Stimulated activated CD8-positive, alpha-beta memory T cell treated with anti-CD3 and anti-CD28 coated beads, Interleukin-7, amount 100 ng/mL, for 1 hour (primary cell): ENCODE measurements around the gene SLC38A9.

Experiments
- DNase-seq, 2 donors: peaks; one replicate each; pipeline ENCODE4 v3.0.0-alpha.2; 2020; ENCODE audit warnings: low read depth in 2 of 2

The SLC38A9 gene

DNA sequence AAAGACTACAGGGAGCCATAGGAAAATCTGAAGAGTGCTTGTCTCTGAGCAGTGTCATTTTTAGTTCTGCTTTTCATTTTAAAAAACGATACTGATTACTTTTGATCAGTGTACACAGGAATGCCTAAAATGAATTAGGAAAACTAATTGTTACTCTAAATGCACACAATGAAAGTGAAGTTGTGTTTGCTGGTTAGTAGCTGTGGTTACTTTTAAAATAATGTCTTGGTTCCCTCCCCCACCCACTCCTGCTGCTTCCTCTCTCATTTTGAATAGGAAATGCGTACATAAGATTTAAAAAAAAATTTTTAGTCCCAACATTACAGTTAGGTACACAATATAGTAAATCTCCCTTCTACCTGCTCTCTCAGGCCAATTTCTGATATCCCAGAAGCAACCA is 129.9 kb downstream of the SLC38A9 start:
- DNase-seq, result no peak

DNA sequence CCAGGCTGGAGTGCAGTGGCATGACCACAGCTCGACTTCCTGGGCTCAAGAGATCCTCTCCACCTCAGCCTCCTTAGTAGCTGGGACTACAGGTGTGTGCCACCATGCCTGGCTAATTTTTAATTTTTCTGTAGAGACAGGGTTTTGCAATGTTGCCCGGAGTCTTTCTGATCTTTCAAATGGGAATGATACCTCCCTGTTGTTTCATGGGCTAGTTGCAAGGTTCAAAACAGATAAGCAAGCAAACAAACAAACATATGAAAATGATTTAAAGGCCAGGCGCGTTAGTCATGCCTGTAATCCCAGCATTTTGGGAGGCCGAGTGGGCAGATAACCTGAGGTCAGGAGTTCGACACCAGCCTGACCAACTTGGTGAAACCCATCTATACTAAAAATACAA is 132.1 kb downstream of the SLC38A9 start:
- no peak for DNase-seq

GRCh38 chr5:55578771-55579170 is 133.4 kb downstream of the SLC38A9 start:
- no peak for DNase-seq

- DNase-seq, result no peak
Observed at GRCh38 chr5:55577353-55578060, 134.6 kb downstream of the SLC38A9 start.

GRCh38 chr5:55576661-55577060 is 135.5 kb downstream of the SLC38A9 start:
- DNase-seq, result no peak
